DOHH2 (cell line): ENCODE measurements around the gene HPSE2.

Source experiments
- H3F3A ChIP-seq: fragments of 200-600 bp; sonication (generic), shearing (Covaris generic); 2 replicates; pipeline ENCODE4 v1.6.0; 2016; ENCODE audit warnings: antibody characterized with exemption, mild to moderate bottlenecking; ENCODE audit not compliant: control insufficient read depth, insufficient read depth
- H3K27ac ChIP-seq: fragments of 200-600 bp; sonication (generic); 2 replicates; pipeline ENCODE4 v1.5.1; 2014; ENCODE audit warnings: low read depth, mild to moderate bottlenecking, low read length, moderate library complexity
- H3K27me3 ChIP-seq: fragments of 200-600 bp; sonication (generic); 2 replicates; pipeline ENCODE4 v1.6.1; 2014; ENCODE audit warnings: mild to moderate bottlenecking, low read length, mixed read lengths; ENCODE audit not compliant: control insufficient read depth
- H3K36me3 ChIP-seq: fragments of 200-600 bp; sonication (generic); 2 replicates; pipeline ENCODE4 v1.6.1; 2014; ENCODE audit warnings: mild to moderate bottlenecking, low read length, moderate library complexity, mixed read lengths; ENCODE audit not compliant: control insufficient read depth
- H3K4me1 ChIP-seq: fragments of 200-600 bp; sonication (generic); 2 replicates; pipeline ENCODE4 v1.6.1; 2014; ENCODE audit warnings: mild to moderate bottlenecking, low read length, mixed read lengths; ENCODE audit not compliant: control insufficient read depth
- H3K4me2 ChIP-seq: fragments of 200-600 bp; sonication (generic); 2 replicates; pipeline ENCODE4 v1.6.0; 2014; ENCODE audit warnings: mild to moderate bottlenecking, low read length, moderate library complexity
- H3K4me3 ChIP-seq: fragments of 200-600 bp; sonication (generic); 2 replicates; pipeline ENCODE4 v1.5.1; 2014; ENCODE audit warnings: mild to moderate bottlenecking, low read length, mixed read lengths
- H3K79me2 ChIP-seq: fragments of 200-600 bp; sonication (generic); 2 replicates; pipeline ENCODE4 v1.6.1; 2014; ENCODE audit warnings: mild to moderate bottlenecking, low read length, mixed read lengths; ENCODE audit not compliant: control insufficient read depth
- H3K9me2 ChIP-seq: fragments of 200-600 bp; sonication (generic); replicated peaks from 2 replicates; pipeline ENCODE4 v1.6.1; 2014; ENCODE audit warnings: mild to moderate bottlenecking, low read length, mixed read lengths; ENCODE audit not compliant: control insufficient read depth
- H3K9me3 ChIP-seq: fragments of 200-600 bp; sonication (generic); 2 replicates; pipeline ENCODE4 v1.6.1; 2014; ENCODE audit warnings: antibody characterized with exemption, low read length, mixed read lengths; ENCODE audit not compliant: control insufficient read depth, insufficient read depth
- H4K20me1 ChIP-seq: fragments of 200-600 bp; sonication (generic); 2 replicates; pipeline ENCODE4 v1.6.0; 2014; ENCODE audit warnings: low read depth, mild to moderate bottlenecking, antibody characterized with exemption, low read length, moderate library complexity; ENCODE audit not compliant: control insufficient read depth, insufficient read depth
- EZH2phosphoT487 ChIP-seq: fragments of 200-600 bp; sonication (generic); IDR thresholded peaks from 2 replicates; pipeline ENCODE4 v1.6.1; 2017; ENCODE audit warnings: borderline replicate concordance, mild to moderate bottlenecking, antibody characterized with exemption, low read length, moderate library complexity, mixed read lengths
- TF ChIP-seq, protein P1 (sequence below): fragments of 200-600 bp; sonication (generic); IDR thresholded peaks from one replicate; pipeline ENCODE4 v1.5.1; 2014; ENCODE audit warnings: antibody characterized with exemption, mild to moderate bottlenecking, low read depth, low read length; ENCODE audit not compliant: poor library complexity, severe bottlenecking

Gene HPSE2

DNA sequence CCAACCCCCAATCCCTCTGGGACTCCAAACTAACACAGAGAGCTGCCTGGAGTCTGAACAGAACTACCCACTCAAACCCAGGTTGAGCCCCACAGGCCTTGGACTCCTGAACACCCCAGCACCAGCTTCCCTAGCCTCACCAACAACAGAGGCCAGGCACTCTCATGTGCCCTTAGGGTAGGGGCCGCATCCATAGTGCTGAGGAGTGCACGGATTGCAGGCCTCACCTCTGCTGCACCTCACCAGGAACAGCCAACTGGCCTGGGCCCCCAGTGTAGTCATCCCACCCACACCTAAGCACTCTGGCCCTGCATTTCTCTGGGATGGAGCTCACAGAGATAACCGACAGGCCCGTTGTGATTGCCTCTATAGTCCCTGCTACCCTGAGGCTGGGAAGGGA is 194.2 kb downstream of the HPSE2 start:
- H3K4me2 ChIP-seq = no peak overlapping the region
- TF ChIP-seq, protein P1, sequence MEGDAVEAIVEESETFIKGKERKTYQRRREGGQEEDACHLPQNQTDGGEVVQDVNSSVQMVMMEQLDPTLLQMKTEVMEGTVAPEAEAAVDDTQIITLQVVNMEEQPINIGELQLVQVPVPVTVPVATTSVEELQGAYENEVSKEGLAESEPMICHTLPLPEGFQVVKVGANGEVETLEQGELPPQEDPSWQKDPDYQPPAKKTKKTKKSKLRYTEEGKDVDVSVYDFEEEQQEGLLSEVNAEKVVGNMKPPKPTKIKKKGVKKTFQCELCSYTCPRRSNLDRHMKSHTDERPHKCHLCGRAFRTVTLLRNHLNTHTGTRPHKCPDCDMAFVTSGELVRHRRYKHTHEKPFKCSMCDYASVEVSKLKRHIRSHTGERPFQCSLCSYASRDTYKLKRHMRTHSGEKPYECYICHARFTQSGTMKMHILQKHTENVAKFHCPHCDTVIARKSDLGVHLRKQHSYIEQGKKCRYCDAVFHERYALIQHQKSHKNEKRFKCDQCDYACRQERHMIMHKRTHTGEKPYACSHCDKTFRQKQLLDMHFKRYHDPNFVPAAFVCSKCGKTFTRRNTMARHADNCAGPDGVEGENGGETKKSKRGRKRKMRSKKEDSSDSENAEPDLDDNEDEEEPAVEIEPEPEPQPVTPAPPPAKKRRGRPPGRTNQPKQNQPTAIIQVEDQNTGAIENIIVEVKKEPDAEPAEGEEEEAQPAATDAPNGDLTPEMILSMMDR = no peak
- no peak for TF ChIP-seq EZH2phosphoT487

DNA sequence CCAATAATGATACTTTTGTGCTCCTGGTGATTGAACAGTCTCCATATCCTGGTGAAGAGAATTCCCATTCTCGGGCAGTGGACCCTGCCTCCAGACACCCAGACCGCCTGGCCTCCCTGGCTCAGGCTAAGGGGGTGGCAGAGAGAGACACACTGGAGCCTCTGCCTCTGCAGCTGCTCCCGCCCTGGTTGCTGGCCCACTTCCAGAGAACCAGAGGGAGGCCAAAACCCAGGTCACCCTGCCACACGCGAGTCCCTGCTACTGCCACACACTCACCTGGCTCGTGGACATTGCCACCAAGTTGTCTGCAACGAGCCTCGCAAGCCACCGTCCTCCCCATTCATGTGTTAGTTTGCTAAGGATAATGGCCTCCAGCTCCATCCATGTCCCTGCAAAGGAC is 221.8 kb downstream of the HPSE2 start:
- Histone ChIP-seq H3K4me2 (no peak overlapping the region), H3K4me3 (no peak overlapping the region), H3K4me1 (no peaks in the 10 kb centered on the region), H3K27me3 (no peaks in the 10 kb centered on the region), H3K9me3 (no peaks in the 10 kb centered on the region), H4K20me1 (no peaks in the 10 kb centered on the region), H3F3A (no peaks in the 10 kb centered on the region), H3K9me2 (no peaks in the 10 kb centered on the region), H3K27ac (no peak overlapping the region), H3K36me3 (no peaks in the 10 kb centered on the region), H3K79me2 (no peaks in the 10 kb centered on the region)
- TF ChIP-seq, protein P1 = no peak
- no peak for TF ChIP-seq EZH2phosphoT487

More for the DNA sequence above, 194.2 kb downstream of the HPSE2 start:
- Histone ChIP-seq H3K4me3 (no peak overlapping the region), H3F3A (no peaks in the 10 kb centered on the region), H3K27ac (no peak overlapping the region), H3K9me2 (no peaks in the 10 kb centered on the region), H4K20me1 (no peaks in the 10 kb centered on the region), H3K4me1 (no peaks in the 10 kb centered on the region), H3K27me3 (0 out of 2 replicates have a peak, but pooled peaks cover 4% of the 10 kb centered on the region), H3K9me3 (no peaks in the 10 kb centered on the region), H3K79me2 (no peaks in the 10 kb centered on the region), H3K36me3 (no peaks in the 10 kb centered on the region)

DNA sequence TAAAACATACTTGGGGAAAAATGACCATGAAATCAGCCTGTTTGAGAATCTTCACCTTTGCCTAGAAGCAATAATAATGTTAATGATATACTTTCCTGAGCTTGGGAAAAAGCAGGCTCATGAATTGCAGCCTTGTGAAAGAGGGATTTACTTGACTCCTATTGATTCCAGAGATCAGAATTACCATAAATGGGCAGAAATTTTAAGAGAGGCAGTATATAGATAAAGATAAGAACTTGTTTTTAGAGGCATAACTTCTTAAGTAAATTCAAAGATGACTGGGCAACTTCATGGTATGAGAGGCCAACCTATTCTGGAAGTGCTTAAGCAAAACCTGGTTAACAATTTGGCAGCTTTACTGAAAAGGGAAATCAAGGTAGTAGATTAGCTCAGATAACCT is 225.4 kb downstream of the HPSE2 start:
- H3K9me3 ChIP-seq = no peaks in the 10 kb centered on the region
- no peak overlapping the region for H3K4me2 ChIP-seq
- no peak overlapping the region for H3K27ac ChIP-seq
- H3F3A ChIP-seq = no peaks in the 10 kb centered on the region
- no peaks in the 10 kb centered on the region for H4K20me1 ChIP-seq
- no peak for TF ChIP-seq EZH2phosphoT487
- TF ChIP-seq, protein P1 = no peak
- no peaks in the 10 kb centered on the region for H3K27me3 ChIP-seq
- no peaks in the 10 kb centered on the region for H3K9me2 ChIP-seq
- no peaks in the 10 kb centered on the region for H3K4me1 ChIP-seq
- H3K4me3 ChIP-seq = no peak overlapping the region
- no peaks in the 10 kb centered on the region for H3K36me3 ChIP-seq
- H3K79me2 ChIP-seq = no peaks in the 10 kb centered on the region

DNA sequence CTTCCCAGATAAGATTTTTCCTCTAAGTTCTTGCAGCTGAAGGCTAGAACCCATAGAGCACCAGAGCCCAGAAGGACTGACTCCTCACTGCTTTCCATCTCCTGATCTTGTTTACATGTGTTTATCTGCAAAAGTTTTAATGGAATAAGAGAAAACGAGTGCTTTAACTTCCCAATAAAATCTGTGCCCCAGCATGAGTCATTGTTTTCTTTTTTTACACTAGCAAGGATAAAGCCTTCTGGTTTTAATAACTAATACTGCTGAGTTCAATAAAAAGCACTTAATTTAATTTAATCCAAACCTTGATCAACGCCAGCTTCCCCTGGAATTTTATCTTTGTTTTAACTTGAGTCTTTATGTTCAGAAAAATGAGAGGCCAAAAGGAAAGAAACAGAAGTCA is 227.6 kb downstream of the HPSE2 start:
- no peak overlapping the region for H3K4me3 ChIP-seq
- H3K36me3 ChIP-seq = no peaks in the 10 kb centered on the region
- no peaks in the 10 kb centered on the region for H3K79me2 ChIP-seq
- H3K9me3 ChIP-seq = no peaks in the 10 kb centered on the region
- H3K27me3 ChIP-seq = no peaks in the 10 kb centered on the region
- no peak overlapping the region for H3K4me2 ChIP-seq
- no peaks in the 10 kb centered on the region for H4K20me1 ChIP-seq
- H3F3A ChIP-seq = no peaks in the 10 kb centered on the region
- no peaks in the 10 kb centered on the region for H3K9me2 ChIP-seq
- no peaks in the 10 kb centered on the region for H3K4me1 ChIP-seq
- H3K27ac ChIP-seq = no peak overlapping the region
- no peak for TF ChIP-seq EZH2phosphoT487
- TF ChIP-seq, protein P1 = no peak
